ENCODE results near the gene CGNL1.

CGNL1 gene

GRCh38 chr15:57503051-57503702, 126.9 kb downstream of the CGNL1 start:
- POLR2A ChIA-PET = no interaction called here
- no peak overlapping the region for H3K27ac ChIP-seq (ENCODE audit: extremely low read depth, low read depth, low read length)
- TF ChIP-seq ZNF624 (tag by site-specific recombination; IDR thresholded peaks at IDR 0.05) = no peak
- TF ChIP-seq ZSCAN23 (tag by site-specific recombination; IDR thresholded peaks at IDR 0.05) = no peak
- TF ChIP-seq, protein P1, sequence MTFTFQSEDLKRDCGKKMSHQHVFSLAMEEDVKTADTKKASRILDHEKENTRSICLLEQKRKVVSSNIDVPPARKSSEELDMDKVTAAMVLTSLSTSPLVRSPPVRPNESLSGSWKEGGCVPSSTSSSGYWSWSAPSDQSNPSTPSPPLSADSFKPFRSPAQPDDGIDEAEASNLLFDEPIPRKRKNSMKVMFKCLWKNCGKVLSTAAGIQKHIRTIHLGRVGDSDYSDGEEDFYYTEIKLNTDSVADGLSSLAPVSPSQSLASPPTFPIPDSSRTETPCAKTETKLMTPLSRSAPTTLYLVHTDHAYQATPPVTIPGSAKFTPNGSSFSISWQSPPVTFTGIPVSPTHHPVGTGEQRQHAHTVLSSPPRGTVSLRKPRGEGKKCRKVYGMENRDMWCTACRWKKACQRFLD (tag by site-specific recombination; IDR thresholded peaks at IDR 0.05) = no peak
- no peak for TF ChIP-seq ZNF830 (tag by site-specific recombination; IDR thresholded peaks at IDR 0.05; ENCODE audit: low read depth)
- no peak for TF ChIP-seq ZNF324 (tag by site-specific recombination; IDR thresholded peaks at IDR 0.05)
- no peak for TF ChIP-seq ZNF169 (tag by site-specific recombination; IDR thresholded peaks at IDR 0.05)
- TF ChIP-seq ZNF114 (tag by site-specific recombination; IDR thresholded peaks at IDR 0.05) = no peak
- no peak for TF ChIP-seq MEIS1 (CRISPR knock-in tag; IDR thresholded peaks at IDR 0.05; ENCODE audit: borderline replicate concordance)
- TF ChIP-seq ZNF274 (IDR thresholded peaks at IDR 0.05; ENCODE audit: low read length) = no peak
- TF ChIP-seq ZNF274 (tag by site-specific recombination; IDR thresholded peaks at IDR 0.05; ENCODE audit: borderline replicate concordance) = no peak

DNA sequence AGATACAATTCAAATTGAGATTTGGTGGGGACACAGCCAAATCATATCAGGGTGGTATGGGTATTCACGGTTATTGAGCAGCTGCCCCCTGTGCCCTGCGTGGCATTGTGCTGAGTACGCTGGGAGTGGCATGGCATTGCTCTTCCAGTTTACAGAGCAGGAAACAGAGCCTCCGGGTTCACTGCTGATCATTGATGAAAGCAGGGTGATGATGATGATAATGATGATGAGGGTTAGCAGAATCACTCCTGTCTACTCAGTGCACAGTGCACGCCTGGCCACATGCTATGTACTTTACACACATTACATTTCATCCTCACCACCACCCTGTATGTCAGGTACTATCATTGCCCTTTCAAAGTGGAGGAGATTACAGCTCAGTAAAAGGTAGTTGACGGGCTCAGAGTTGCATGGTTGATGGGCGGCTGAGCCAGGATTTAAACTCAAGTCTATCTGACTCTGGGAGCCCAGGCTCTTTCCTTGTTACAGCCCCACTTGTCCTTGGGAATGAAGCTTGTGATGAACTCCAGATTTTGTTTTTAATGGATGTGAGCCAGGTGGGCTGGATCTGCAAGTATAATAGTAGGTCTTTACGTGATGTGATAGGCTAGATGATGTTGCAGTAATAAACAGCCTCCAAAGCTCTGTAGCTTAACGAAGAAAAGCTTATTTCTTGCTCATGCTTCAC, 127.8 kb downstream of the CGNL1 start:
- no peak for TF ChIP-seq ZNF571 (tag by site-specific recombination; IDR thresholded peaks at IDR 0.05)
- Histone ChIP-seq H3K4me3 (ENCODE audit: low read depth, low read length) (no peak overlapping the region), H3K9me3 (ENCODE audit: control insufficient read depth, insufficient read depth, low read depth, low read length) (no peaks in the 10 kb centered on the region), H3K4me1 (ENCODE audit: control insufficient read depth, insufficient read depth, low read length) (no peaks in the 10 kb centered on the region), H3K27ac (ENCODE audit: extremely low read depth, low read depth, low read length) (no peak overlapping the region), H3K36me3 (ENCODE audit: control insufficient read depth in 2 of 2, insufficient read depth in 1 of 2, low read length in 2 of 2) (no peaks in the 10 kb centered on the region)
- POLR2A ChIA-PET = no interaction called here
- CTCF ChIA-PET = interaction anchor here (0.5 to 1.2 kb wide), 5 partner anchors 18 to 119 kb away, joined by 3 to 5 read pairs (median 3); no protein-coding TSS in a partner anchor

More at GRCh38 chr15:57503051-57503702, 126.9 kb downstream of the CGNL1 start:
- no peaks in the 10 kb centered on the region for H3K4me1 ChIP-seq (ENCODE audit: control insufficient read depth, insufficient read depth, low read length)
- H3K9me3 ChIP-seq (ENCODE audit: control insufficient read depth, insufficient read depth, low read depth, low read length) = no peaks in the 10 kb centered on the region
- H3K4me3 ChIP-seq (ENCODE audit: low read depth, low read length) = no peak overlapping the region
- CTCF ChIA-PET = interaction anchor here (0.5 to 1.0 kb wide), 3 partner anchors 14 to 111 kb away, joined by 3 to 4 read pairs (median 3); no protein-coding TSS in a partner anchor
- H3K36me3 ChIP-seq (ENCODE audit: control insufficient read depth in 2 of 2, insufficient read depth in 1 of 2, low read length in 2 of 2) = no peaks in the 10 kb centered on the region

DNA sequence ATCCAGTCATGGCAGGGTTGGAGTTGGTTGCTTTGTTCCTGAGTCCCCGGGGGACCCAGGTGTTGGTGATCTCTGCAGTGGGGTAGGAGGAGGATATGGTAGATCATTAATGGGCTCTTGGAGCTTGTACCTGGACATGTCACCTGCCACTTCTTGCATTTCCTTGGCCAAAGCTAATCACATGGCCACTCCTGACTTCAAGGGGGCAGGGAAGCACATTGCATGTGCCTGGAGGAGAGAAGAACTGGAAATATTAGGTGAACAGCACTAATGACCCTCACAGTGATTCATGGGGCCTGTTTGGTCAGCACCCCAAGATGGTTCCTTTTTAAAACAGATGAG, 128.3 kb downstream of the CGNL1 start:
- POLR2A ChIA-PET = no interaction called here
- TF ChIP-seq, protein P2, sequence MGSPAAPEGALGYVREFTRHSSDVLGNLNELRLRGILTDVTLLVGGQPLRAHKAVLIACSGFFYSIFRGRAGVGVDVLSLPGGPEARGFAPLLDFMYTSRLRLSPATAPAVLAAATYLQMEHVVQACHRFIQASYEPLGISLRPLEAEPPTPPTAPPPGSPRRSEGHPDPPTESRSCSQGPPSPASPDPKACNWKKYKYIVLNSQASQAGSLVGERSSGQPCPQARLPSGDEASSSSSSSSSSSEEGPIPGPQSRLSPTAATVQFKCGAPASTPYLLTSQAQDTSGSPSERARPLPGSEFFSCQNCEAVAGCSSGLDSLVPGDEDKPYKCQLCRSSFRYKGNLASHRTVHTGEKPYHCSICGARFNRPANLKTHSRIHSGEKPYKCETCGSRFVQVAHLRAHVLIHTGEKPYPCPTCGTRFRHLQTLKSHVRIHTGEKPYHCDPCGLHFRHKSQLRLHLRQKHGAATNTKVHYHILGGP (tag by site-specific recombination; IDR thresholded peaks at IDR 0.05) = no peak
- Histone ChIP-seq H3K4me1 (ENCODE audit: control insufficient read depth, insufficient read depth, low read length) (no peaks in the 10 kb centered on the region), H3K4me3 (ENCODE audit: low read depth, low read length) (no peak overlapping the region), H3K27ac (ENCODE audit: extremely low read depth, low read depth, low read length) (no peak overlapping the region), H3K36me3 (ENCODE audit: control insufficient read depth in 2 of 2, insufficient read depth in 1 of 2, low read length in 2 of 2) (no peaks in the 10 kb centered on the region), H3K9me3 (ENCODE audit: control insufficient read depth, insufficient read depth, low read depth, low read length) (no peaks in the 10 kb centered on the region)
- CTCF ChIA-PET = interaction anchor here (0.7 to 1.2 kb wide), 3 partner anchors 18 to 120 kb away, joined by 3 to 5 read pairs (median 3); no protein-coding TSS in a partner anchor

DNA sequence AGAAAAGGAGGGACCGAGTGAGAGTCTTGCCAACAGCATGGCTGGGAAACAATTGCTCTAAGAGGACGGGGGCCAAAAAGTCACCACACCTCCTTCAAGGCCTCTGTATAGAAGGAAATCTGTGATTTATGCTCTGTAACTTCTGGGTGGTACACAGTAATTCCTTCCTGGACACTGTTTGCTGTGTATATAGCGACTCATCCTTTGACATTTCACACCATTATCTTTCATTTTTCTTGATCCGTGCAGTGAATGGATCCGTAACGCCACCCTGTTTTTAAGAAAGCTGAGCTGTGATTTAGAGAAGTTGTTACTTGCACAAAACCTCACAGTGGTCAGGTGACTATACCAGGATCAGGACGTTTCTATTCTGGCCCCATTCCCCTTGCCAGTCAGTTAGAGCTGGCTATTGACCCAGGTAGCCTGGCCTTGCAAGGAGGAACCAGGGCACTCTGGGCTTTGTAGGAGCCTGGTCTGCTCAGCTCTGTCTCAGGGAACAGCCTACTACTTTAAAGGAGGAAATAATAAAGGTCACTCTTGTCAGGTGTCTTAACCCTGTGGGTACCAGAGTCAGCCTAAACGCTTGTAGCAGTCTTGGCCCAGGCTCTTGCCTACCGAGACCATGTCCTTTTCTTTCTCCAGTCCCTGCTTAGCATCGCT, 128.9 kb downstream of the CGNL1 start:
- no peaks in the 10 kb centered on the region for H3K4me1 ChIP-seq (ENCODE audit: control insufficient read depth, insufficient read depth, low read length)
- TF ChIP-seq HOXD13 (CRISPR knock-in tag; IDR thresholded peaks at IDR 0.05; ENCODE audit: borderline replicate concordance) (no peak), ZNF223 (tag by site-specific recombination; IDR thresholded peaks at IDR 0.05) (no peak), ZNF10 (tag by site-specific recombination; IDR thresholded peaks at IDR 0.05) (no peak), GLIS2 (tag by site-specific recombination; IDR thresholded peaks at IDR 0.05) (no peak), ZSCAN18 (tag by site-specific recombination; IDR thresholded peaks at IDR 0.05) (no peak), ZNF211 (tag by site-specific recombination; IDR thresholded peaks at IDR 0.05; ENCODE audit: low read depth) (no peak)
- H3K4me3 ChIP-seq (ENCODE audit: low read depth, low read length) = no peak overlapping the region
- H3K36me3 ChIP-seq (ENCODE audit: control insufficient read depth in 2 of 2, insufficient read depth in 1 of 2, low read length in 2 of 2) = no peaks in the 10 kb centered on the region
- POLR2A ChIA-PET = no interaction called here
- CTCF ChIA-PET = interaction anchor here (1.1 to 1.2 kb wide), 2 partner anchors 22 to 120 kb away, joined by 3 to 5 read pairs; no protein-coding TSS in a partner anchor
- no peaks in the 10 kb centered on the region for H3K9me3 ChIP-seq (ENCODE audit: control insufficient read depth, insufficient read depth, low read depth, low read length)
- no peak overlapping the region for H3K27ac ChIP-seq (ENCODE audit: extremely low read depth, low read depth, low read length)
